ENCODE measurements around the gene DLL3.

Gene DLL3

DNA sequence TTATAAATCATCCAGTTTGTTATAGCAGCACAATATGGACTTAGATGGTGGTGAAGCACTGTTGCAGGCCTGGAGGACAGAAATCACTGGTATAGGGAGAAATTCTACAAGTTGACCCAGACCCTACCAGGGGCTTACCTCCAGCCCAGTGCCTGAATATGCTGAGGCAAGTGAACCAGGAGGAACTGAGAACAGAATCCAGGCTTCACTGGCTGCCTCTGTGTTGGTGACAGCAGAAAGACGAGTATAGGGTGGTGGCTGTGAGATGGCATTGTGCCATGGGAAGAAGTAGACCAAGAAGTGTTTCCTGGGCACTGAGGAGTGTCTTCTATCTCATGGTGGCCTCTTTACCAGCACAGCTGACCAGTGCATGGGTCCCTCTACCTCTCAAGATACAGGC lies 57.1 kb downstream of the DLL3 start:
- H3K9me3 ChIP-seq (ENCODE audit: control insufficient read depth, insufficient read depth, low read length): no peaks in the 10 kb centered on the region
- H3K27ac ChIP-seq (ENCODE audit: low read depth, low read length): no peak overlapping the region
- no peak overlapping the region for H3K9ac ChIP-seq (ENCODE audit: low read depth, low read length)
- H3K36me3 ChIP-seq (ENCODE audit: control insufficient read depth, insufficient read depth, low read length): no peaks in the 10 kb centered on the region
- no peak overlapping the region for H3K4me3 ChIP-seq (ENCODE audit: low read depth, low read length)
- H3K27me3 ChIP-seq (ENCODE audit: control insufficient read depth, insufficient read depth, low read length): no peaks in the 10 kb centered on the region
- H3K4me1 ChIP-seq (ENCODE audit: control insufficient read depth, insufficient read depth, low read length): no peaks in the 10 kb centered on the region
